ENCODE results near the gene EEF1AKMT1. TPM values are rescaled to one million over a fixed set of nuclear protein-coding genes. Genes with fewer than 3 reads are reported as not detected.

The EEF1AKMT1 gene
- total RNA-seq, 2 donors from 2014 or later = 11.1 to 12.5 TPM

GRCh38 chr13:20721058-20721453, 52.7 kb downstream of the EEF1AKMT1 start:
- Histone ChIP-seq H3K27me3 (no peaks in the 10 kb centered on the region), H3K9me3 (no peaks in the 10 kb centered on the region), H3K36me3 (no peaks in the 10 kb centered on the region), H3K27ac (no peak overlapping the region), H3K4me1 (peaks cover 0 to 18% of the 10 kb centered on the region in 2 donors), H3K4me3 (peak overlapping the region in 1 of 2 donors; percentile 43)
- TF ChIP-seq, protein P1, sequence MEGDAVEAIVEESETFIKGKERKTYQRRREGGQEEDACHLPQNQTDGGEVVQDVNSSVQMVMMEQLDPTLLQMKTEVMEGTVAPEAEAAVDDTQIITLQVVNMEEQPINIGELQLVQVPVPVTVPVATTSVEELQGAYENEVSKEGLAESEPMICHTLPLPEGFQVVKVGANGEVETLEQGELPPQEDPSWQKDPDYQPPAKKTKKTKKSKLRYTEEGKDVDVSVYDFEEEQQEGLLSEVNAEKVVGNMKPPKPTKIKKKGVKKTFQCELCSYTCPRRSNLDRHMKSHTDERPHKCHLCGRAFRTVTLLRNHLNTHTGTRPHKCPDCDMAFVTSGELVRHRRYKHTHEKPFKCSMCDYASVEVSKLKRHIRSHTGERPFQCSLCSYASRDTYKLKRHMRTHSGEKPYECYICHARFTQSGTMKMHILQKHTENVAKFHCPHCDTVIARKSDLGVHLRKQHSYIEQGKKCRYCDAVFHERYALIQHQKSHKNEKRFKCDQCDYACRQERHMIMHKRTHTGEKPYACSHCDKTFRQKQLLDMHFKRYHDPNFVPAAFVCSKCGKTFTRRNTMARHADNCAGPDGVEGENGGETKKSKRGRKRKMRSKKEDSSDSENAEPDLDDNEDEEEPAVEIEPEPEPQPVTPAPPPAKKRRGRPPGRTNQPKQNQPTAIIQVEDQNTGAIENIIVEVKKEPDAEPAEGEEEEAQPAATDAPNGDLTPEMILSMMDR (IDR thresholded peaks at IDR 0.05) = no peak
- no peak for DNase-seq (ENCODE audit: low spot score)

- no peak overlapping the region for H3K4me3 ChIP-seq
- no peak for DNase-seq (ENCODE audit: low spot score)
- no peaks in the 10 kb centered on the region for H3K9me3 ChIP-seq
- H3K36me3 ChIP-seq = no peaks in the 10 kb centered on the region
- peaks cover 0 to 18% of the 10 kb centered on the region in 2 donors for H3K4me1 ChIP-seq
- H3K27me3 ChIP-seq = no peaks in the 10 kb centered on the region
- TF ChIP-seq, protein P1 (IDR thresholded peaks at IDR 0.05) = no peak
- H3K27ac ChIP-seq = no peak overlapping the region
These were observed 53.3 kb downstream of the EEF1AKMT1 start for GRCh38 chr13:20720499-20720898.

GRCh38 chr13:20719783-20720182, 54.0 kb downstream of the EEF1AKMT1 start:
- TF ChIP-seq, protein P1 (IDR thresholded peaks at IDR 0.05) = no peak
- Histone ChIP-seq H3K4me3 (no peak overlapping the region), H3K4me1 (peaks cover 0 to 18% of the 10 kb centered on the region in 2 donors), H3K27me3 (no peaks in the 10 kb centered on the region), H3K9me3 (no peaks in the 10 kb centered on the region), H3K27ac (no peak overlapping the region), H3K36me3 (no peaks in the 10 kb centered on the region)
- DNase-seq (ENCODE audit: low spot score) = peak; percentile 28

- Histone ChIP-seq H3K36me3 (no peaks in the 10 kb centered on the region), H3K4me3 (no peak overlapping the region), H3K27ac (no peak overlapping the region), H3K27me3 (no peaks in the 10 kb centered on the region), H3K4me1 (peaks cover 0 to 23% of the 10 kb centered on the region in 2 donors), H3K9me3 (no peaks in the 10 kb centered on the region)
- DNase-seq (ENCODE audit: low spot score) = no peak
- TF ChIP-seq, protein P1 (IDR thresholded peaks at IDR 0.05) = no peak
These were observed 54.7 kb downstream of the EEF1AKMT1 start for GRCh38 chr13:20718958-20719566.

DNA sequence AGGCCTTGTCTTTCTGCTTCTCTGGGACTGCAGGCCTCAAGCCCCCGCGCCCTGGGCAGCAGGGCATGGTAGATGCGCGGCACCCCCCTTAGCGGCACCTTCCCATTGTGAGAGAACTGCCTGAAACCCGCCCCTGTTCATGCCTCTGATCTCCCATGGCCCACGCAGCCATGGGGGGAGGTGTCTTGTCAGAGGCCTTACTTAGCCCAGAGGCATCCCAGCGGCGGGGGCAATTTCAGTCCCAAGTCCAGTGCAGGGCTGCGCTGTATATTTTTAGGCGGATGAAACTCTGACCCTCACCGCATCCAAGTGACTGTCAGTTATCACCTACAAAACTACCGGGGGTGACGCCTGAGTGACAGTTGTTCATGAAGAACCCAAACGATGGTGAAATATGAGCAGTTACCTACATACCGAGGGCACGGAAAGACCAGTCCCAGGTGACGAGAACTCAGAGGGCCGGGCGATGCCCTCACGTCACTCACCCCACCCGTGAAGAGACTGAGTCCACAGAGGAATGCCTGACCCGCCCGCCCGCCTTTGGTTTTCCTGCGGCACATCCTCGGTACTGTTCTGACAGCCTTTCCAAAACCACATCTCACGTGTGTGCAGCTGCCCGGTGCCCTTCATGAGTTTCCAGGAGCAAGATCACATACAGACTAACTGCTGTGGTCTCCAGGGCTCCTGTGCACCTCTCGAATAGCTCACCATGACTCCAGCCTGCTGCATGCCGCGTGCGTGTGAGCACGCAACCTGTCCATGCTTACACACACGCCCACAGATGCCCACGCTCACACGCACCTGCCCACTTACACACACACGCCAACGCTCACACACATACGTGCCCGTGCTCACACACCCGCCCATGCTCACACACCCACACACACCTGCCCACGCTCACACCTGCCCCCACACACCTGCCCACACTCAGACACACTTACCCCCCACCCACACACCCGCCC, 55.9 kb downstream of the EEF1AKMT1 start:
- Histone ChIP-seq H3K27me3 (no peaks in the 10 kb centered on the region), H3K4me3 (no peak overlapping the region), H3K4me1 (peaks cover 0 to 34% of the 10 kb centered on the region in 2 donors), H3K27ac (no peak overlapping the region), H3K9me3 (no peaks in the 10 kb centered on the region), H3K36me3 (no peaks in the 10 kb centered on the region)
- DNase-seq (ENCODE audit: low spot score) = no peak
- TF ChIP-seq, protein P1 (IDR thresholded peaks at IDR 0.05) = no peak
